Nephron (organoid): Measurements from ENCODE around the gene RPTOR.

Experiments
- H3K27ac Mint-ChIP-seq, 3 experiments: 2 replicates each; pipeline ENCODE4 v1.8.0; 2020; ENCODE audit warnings: mixed read lengths in 3 of 3, mild to moderate bottlenecking in 2 of 3, moderate library complexity in 1 of 3
- H3K27me3 Mint-ChIP-seq: 2 replicates; pipeline ENCODE4 v1.8.0; 2021; ENCODE audit warnings: low read depth, mild to moderate bottlenecking, moderate library complexity, mixed read lengths
- H3K36me3 Mint-ChIP-seq: 2 replicates; pipeline ENCODE4 v1.8.0; 2020; ENCODE audit warnings: low read depth, mixed read lengths
- H3K4me1 Mint-ChIP-seq: 2 replicates; pipeline ENCODE4 v1.8.0; 2020; ENCODE audit warnings: mixed read lengths
- H3K4me3 Mint-ChIP-seq, 3 experiments: 2 replicates each; pipeline ENCODE4 v1.8.0; 2020; ENCODE audit warnings: mild to moderate bottlenecking in 3 of 3, mixed read lengths in 3 of 3, moderate library complexity in 2 of 3
- H3K9me3 Mint-ChIP-seq: 2 replicates; pipeline ENCODE4 v1.8.0; 2020; ENCODE audit warnings: mixed read lengths
- CTCF ChIP-seq, 3 experiments: fragments of 200-600 bp; sonication (generic); IDR thresholded peaks; one replicate each; pipeline ENCODE4 v1.5.0; 2021; ENCODE audit warnings: antibody characterized with exemption in 3 of 3; ENCODE audit not compliant: unreplicated experiment in 3 of 3

Gene RPTOR

GRCh38 chr17:80981929-80982425 lies 437.3 kb downstream of the RPTOR start:
- Mint-ChIP-seq H3K4me1 (peaks cover 10% of the 10 kb centered on the region), H3K27ac (no peak overlapping the region), H3K9me3 (no peaks in the 10 kb centered on the region), H3K27me3 (peaks cover 29% of the 10 kb centered on the region), H3K4me3 (peak overlapping the region in 1 of 3 experiments; percentile 46), H3K36me3 (no peaks in the 10 kb centered on the region)
- no peak for TF ChIP-seq CTCF (IDR thresholded peaks at IDR 0.05; ENCODE audit: unreplicated experiment in 3 of 3)

- Mint-ChIP-seq H3K4me1 (peaks cover 10% of the 10 kb centered on the region), H3K4me3 (no peak overlapping the region), H3K27me3 (peaks cover 29% of the 10 kb centered on the region), H3K9me3 (no peaks in the 10 kb centered on the region), H3K36me3 (no peaks in the 10 kb centered on the region), H3K27ac (no peak overlapping the region)
- no peak for TF ChIP-seq CTCF (IDR thresholded peaks at IDR 0.05; ENCODE audit: unreplicated experiment in 3 of 3)
These were observed 437.9 kb downstream of the RPTOR start for GRCh38 chr17:80982426-80982974.

GRCh38 chr17:80983545-80983944 lies 438.9 kb downstream of the RPTOR start:
- no peak overlapping the region for H3K4me3 Mint-ChIP-seq
- no peak overlapping the region for H3K27ac Mint-ChIP-seq
- H3K27me3 Mint-ChIP-seq: peaks cover 29% of the 10 kb centered on the region
- no peaks in the 10 kb centered on the region for H3K9me3 Mint-ChIP-seq
- peaks cover 10% of the 10 kb centered on the region for H3K4me1 Mint-ChIP-seq
- H3K36me3 Mint-ChIP-seq: no peaks in the 10 kb centered on the region
- no peak for TF ChIP-seq CTCF (IDR thresholded peaks at IDR 0.05; ENCODE audit: unreplicated experiment in 3 of 3)

- Mint-ChIP-seq H3K4me3 (no peak overlapping the region), H3K36me3 (no peaks in the 10 kb centered on the region), H3K27me3 (peaks cover 33% of the 10 kb centered on the region), H3K4me1 (peaks cover 10% of the 10 kb centered on the region), H3K9me3 (no peaks in the 10 kb centered on the region), H3K27ac (no peak overlapping the region)
- no peak for TF ChIP-seq CTCF (IDR thresholded peaks at IDR 0.05; ENCODE audit: unreplicated experiment in 3 of 3)
These were observed 440.1 kb downstream of the RPTOR start for GRCh38 chr17:80984749-80985148.

GRCh38 chr17:80986046-80986445 lies 441.4 kb downstream of the RPTOR start:
- TF ChIP-seq CTCF (IDR thresholded peaks at IDR 0.05; ENCODE audit: unreplicated experiment in 3 of 3): no peak
- Mint-ChIP-seq H3K27ac (no peak overlapping the region), H3K36me3 (no peaks in the 10 kb centered on the region), H3K4me3 (no peak overlapping the region), H3K9me3 (no peaks in the 10 kb centered on the region), H3K4me1 (no peaks in the 10 kb centered on the region), H3K27me3 (peaks cover 37% of the 10 kb centered on the region)

- Mint-ChIP-seq H3K36me3 (no peaks in the 10 kb centered on the region), H3K27ac (no peak overlapping the region), H3K27me3 (peaks cover 37% of the 10 kb centered on the region), H3K4me1 (no peaks in the 10 kb centered on the region), H3K9me3 (no peaks in the 10 kb centered on the region), H3K4me3 (no peak overlapping the region)
- TF ChIP-seq CTCF (IDR thresholded peaks at IDR 0.05; ENCODE audit: unreplicated experiment in 3 of 3): no peak
These were observed 442.3 kb downstream of the RPTOR start for GRCh38 chr17:80986816-80987475.
